Left lobe of liver (tissue), 2 donors: ENCODE data around the gene BZW1. TPM values are rescaled to one million over a fixed set of nuclear protein-coding genes. Genes with fewer than 3 reads are reported as not detected.

ENCODE experiments used
- ATAC-seq: fragments of 200-7000 bp; cut with Tn5 transposase; one replicate; pipeline ENCODE4 v1.9.1; 2020; ENCODE audit warnings: mild to moderate bottlenecking, moderate library complexity
- DNase-seq: peaks from one replicate; pipeline ENCODE4 v3.0.0-alpha.2; 2020; ENCODE audit warnings: low spot score
- total RNA-seq: library from RNA; stranded (reverse); gene quantifications from one replicate; pipeline ENCODE4 v1.2.1, GENCODE V29; 2021
- donor health status: DM: no; HTN: no; CAD: no; lungs with moderate emphysema.
- donor health status: DM: no; HTN: yes; CAD: no.

Gene BZW1
- 193 TPM for total RNA-seq

GRCh38 chr2:200811333-200812121 is at the start of gene BZW1:
BZW1 (plus strand) TSS chr2:200811910; CDS start chr2:200813218, 1,308 bp downstream.
- peak; percentile 85 for ATAC-seq
- DNase-seq = peak; percentile 96

- ATAC-seq (peak; percentile 58), DNase-seq (no peak)
Measured at GRCh38 chr2:200762127-200762526, 49.6 kb upstream of the BZW1 start.

- ATAC-seq (no peak), DNase-seq (no peak)
Measured at GRCh38 chr2:200763422-200763821, 48.3 kb upstream of the BZW1 start.

- DNase-seq (no peak), ATAC-seq (no peak)
Measured at GRCh38 chr2:200765139-200765951, 46.4 kb upstream of the BZW1 start.

- DNase-seq (no peak), ATAC-seq (peak; percentile 54)
Measured at GRCh38 chr2:200765995-200766660, 45.6 kb upstream of the BZW1 start.

GRCh38 chr2:200767111-200767885 is 44.4 kb upstream of the BZW1 start:
- DNase-seq = no peak
- no peak for ATAC-seq

- DNase-seq = no peak
- ATAC-seq = no peak
Measured at GRCh38 chr2:200770847-200771246, 40.9 kb upstream of the BZW1 start.

- no peak for DNase-seq
- no peak for ATAC-seq
Measured at GRCh38 chr2:200772620-200773019, 39.1 kb upstream of the BZW1 start.

- DNase-seq (no peak), ATAC-seq (no peak)
Measured at GRCh38 chr2:200773083-200773482, 38.6 kb upstream of the BZW1 start.

- no peak for ATAC-seq
- no peak for DNase-seq
Measured at GRCh38 chr2:200774920-200775319, 36.8 kb upstream of the BZW1 start.

GRCh38 chr2:200777275-200777674 is 34.4 kb upstream of the BZW1 start:
- ATAC-seq (peak; percentile 86), DNase-seq (no peak)

- ATAC-seq = no peak
- DNase-seq = no peak
Measured at GRCh38 chr2:200778038-200778437, 33.7 kb upstream of the BZW1 start.

GRCh38 chr2:200779214-200779613 is 32.5 kb upstream of the BZW1 start:
- DNase-seq = no peak
- ATAC-seq = peak; percentile 53

- DNase-seq = no peak
- ATAC-seq = no peak
Measured at GRCh38 chr2:200781616-200782015, 30.1 kb upstream of the BZW1 start.

- DNase-seq (no peak), ATAC-seq (no peak)
Measured at GRCh38 chr2:200782251-200782650, 29.5 kb upstream of the BZW1 start.

GRCh38 chr2:200784215-200784614 is 27.5 kb upstream of the BZW1 start:
- ATAC-seq = no peak
- DNase-seq = no peak

- DNase-seq (no peak), ATAC-seq (peak; percentile 29)
Measured at GRCh38 chr2:200786423-200786822, 25.3 kb upstream of the BZW1 start.

- no peak for ATAC-seq
- no peak for DNase-seq
Measured at GRCh38 chr2:200786826-200787225, 24.9 kb upstream of the BZW1 start.

GRCh38 chr2:200787351-200788120 is 24.2 kb upstream of the BZW1 start:
- DNase-seq = no peak
- ATAC-seq = no peak

GRCh38 chr2:200788121-200788718 is 23.5 kb upstream of the BZW1 start:
- DNase-seq = no peak
- no peak for ATAC-seq
